HEK293 (cell line): ENCODE results near the gene CACNA2D1.

Experiments
- CTCF ChIA-PET: fragments of 350-600 bp; formaldehyde crosslinking; extraction: SDS; loops from one replicate; lab custom pipeline; 2021; ENCODE audit warnings: antibody characterized with exemption; lab: Yijun Ruan, JAX
- POLR2A ChIA-PET: fragments of 300-600 bp; formaldehyde crosslinking; extraction: SDS; loops from one replicate; lab custom pipeline; 2020; ENCODE audit warnings: antibody characterized with exemption, inconsistent platforms; lab: Yijun Ruan, JAX
- H3K27ac ChIP-seq: fragments of 200-500 bp; sonication (Bioruptor generic); 2 replicates; pipeline ENCODE4 v1.5.1; 2014; ENCODE audit warnings: low read depth, low read length, control low read depth, inconsistent platforms; ENCODE audit errors: extremely low read depth
- H3K36me3 ChIP-seq, 2 experiments: fragments of 200-500 bp in 1 of 2; sonication (Bioruptor generic) in 1 of 2; 1 replicate in 1 of 2; 2 replicates in 1 of 2; pipeline ENCODE4 v1.5.1; 2014 to 2017; ENCODE audit warnings: inconsistent platforms in 2 of 2, low read length in 2 of 2; ENCODE audit not compliant: control insufficient read depth in 2 of 2, insufficient read depth in 1 of 2
- H3K4me1 ChIP-seq: fragments of 200-500 bp; sonication (Bioruptor generic); 2 replicates; pipeline ENCODE4 v1.5.1; 2014; ENCODE audit warnings: mild to moderate bottlenecking, low read length, inconsistent platforms; ENCODE audit not compliant: control insufficient read depth, insufficient read depth
- H3K4me3 ChIP-seq: 2 replicates; pipeline ENCODE4 v1.5.1; 2011; ENCODE audit warnings: low read depth, mild to moderate bottlenecking, control low read depth, low read length, moderate library complexity
- H3K9me3 ChIP-seq: fragments of 200-500 bp; sonication (Bioruptor generic); 2 replicates; pipeline ENCODE4 v1.5.1; 2014; ENCODE audit warnings: low read depth, low read length, inconsistent platforms; ENCODE audit not compliant: control insufficient read depth, insufficient read depth
- BCL11B ChIP-seq: fragments of 450-650 bp; formaldehyde crosslinking; IDR thresholded peaks from 2 replicates; pipeline ENCODE4 v1.5.1; 2016; ENCODE audit warnings: low read depth, missing biosample characterization, missing genetic modification characterization
- CTCF ChIP-seq: fragments of 450-650 bp; formaldehyde crosslinking; IDR thresholded peaks from 2 replicates; pipeline ENCODE4 v1.5.1; 2016; ENCODE audit warnings: missing biosample characterization, missing genetic modification characterization
- EGR2 ChIP-seq: fragments of 450-650 bp; formaldehyde crosslinking; IDR thresholded peaks from 2 replicates; pipeline ENCODE4 v1.5.1; 2016; ENCODE audit warnings: low read depth, missing biosample characterization, missing genetic modification characterization
- ELK4 ChIP-seq: IDR thresholded peaks from 2 replicates; pipeline ENCODE4 v1.6.1; 2011; ENCODE audit warnings: mild to moderate bottlenecking, low read depth, low read length, borderline replicate concordance
- GLI4 ChIP-seq: fragments of 450-650 bp; formaldehyde crosslinking; IDR thresholded peaks from 2 replicates; pipeline ENCODE4 v1.5.1; 2016; ENCODE audit warnings: missing biosample characterization, missing genetic modification characterization
- HIC1 ChIP-seq: fragments of 450-650 bp; formaldehyde crosslinking; IDR thresholded peaks from 2 replicates; pipeline ENCODE4 v1.5.1; 2016; ENCODE audit warnings: missing biosample characterization, missing genetic modification characterization
- KLF16 ChIP-seq: fragments of 450-650 bp; formaldehyde crosslinking; IDR thresholded peaks from 2 replicates; pipeline ENCODE4 v1.5.1; 2017; ENCODE audit warnings: missing biosample characterization, missing genetic modification characterization
- KLF17 ChIP-seq: fragments of 450-650 bp; formaldehyde crosslinking; IDR thresholded peaks from 2 replicates; pipeline ENCODE4 v1.5.1; 2016; ENCODE audit warnings: missing biosample characterization, missing genetic modification characterization
- OSR2 ChIP-seq: fragments of 450-650 bp; formaldehyde crosslinking; IDR thresholded peaks from 2 replicates; pipeline ENCODE4 v1.5.1; 2016; ENCODE audit warnings: missing biosample characterization, missing genetic modification characterization
- ZNF214 ChIP-seq: fragments of 450-650 bp; formaldehyde crosslinking; IDR thresholded peaks from 2 replicates; pipeline ENCODE4 v1.5.1; 2017; ENCODE audit warnings: missing biosample characterization, mild to moderate bottlenecking, missing genetic modification characterization, borderline replicate concordance
- ZNF266 ChIP-seq: fragments of 450-650 bp; formaldehyde crosslinking; IDR thresholded peaks from 2 replicates; pipeline ENCODE4 v1.5.1; 2016; ENCODE audit warnings: missing biosample characterization, missing genetic modification characterization, low read depth
- ZNF280D ChIP-seq: fragments of 450-650 bp; formaldehyde crosslinking; IDR thresholded peaks from 2 replicates; pipeline ENCODE4 v1.5.1; 2016; ENCODE audit warnings: missing biosample characterization, missing genetic modification characterization
- ZNF623 ChIP-seq: fragments of 450-650 bp; formaldehyde crosslinking; IDR thresholded peaks from 2 replicates; pipeline ENCODE4 v1.5.1; 2016; ENCODE audit warnings: missing biosample characterization, missing genetic modification characterization
- ZNF654 ChIP-seq: fragments of 450-650 bp; formaldehyde crosslinking; IDR thresholded peaks from 2 replicates; pipeline ENCODE4 v1.5.1; 2016; ENCODE audit warnings: low read depth, missing biosample characterization, missing genetic modification characterization
- ZNF660 ChIP-seq: fragments of 450-650 bp; IDR thresholded peaks from 2 replicates; pipeline ENCODE4 v1.5.1; 2018; ENCODE audit warnings: missing biosample characterization, mild to moderate bottlenecking, missing genetic modification characterization
- ZNF670 ChIP-seq: fragments of 450-650 bp; formaldehyde crosslinking; IDR thresholded peaks from 2 replicates; pipeline ENCODE4 v1.5.1; 2016; ENCODE audit warnings: missing biosample characterization, missing genetic modification characterization, low read depth
- ZNF785 ChIP-seq: fragments of 450-650 bp; formaldehyde crosslinking; IDR thresholded peaks from 2 replicates; pipeline ENCODE4 v1.5.1; 2016; ENCODE audit warnings: missing biosample characterization, missing genetic modification characterization

CACNA2D1 gene

GRCh38 chr7:82018226-82018625, 425.4 kb downstream of the CACNA2D1 start:
- POLR2A ChIA-PET: no interaction called here
- Histone ChIP-seq H3K36me3 (no peaks in the 10 kb centered on the region), H3K27ac (no peak overlapping the region), H3K9me3 (no peaks in the 10 kb centered on the region), H3K4me1 (no peaks in the 10 kb centered on the region; the same call in 1 of the 2 replicates), H3K4me3 (no peak overlapping the region)
- CTCF ChIA-PET: interaction anchor here (0.8 to 5.8 kb wide), 6 partner anchors 10 to 711 kb away, joined by 3 to 67 read pairs (median 6); no protein-coding TSS in a partner anchor
- no peak for TF ChIP-seq HIC1 (tag by site-specific recombination)

GRCh38 chr7:82017334-82017943, 426.1 kb downstream of the CACNA2D1 start:
- H3K9me3 ChIP-seq: no peaks in the 10 kb centered on the region
- no peak overlapping the region for H3K4me3 ChIP-seq
- CTCF ChIA-PET: interaction anchor here (0.6 to 5.8 kb wide), 20 partner anchors 10 to 1440 kb away, joined by 3 to 67 read pairs (median 3); no protein-coding TSS in a partner anchor
- H3K36me3 ChIP-seq: no peaks in the 10 kb centered on the region; a peak in 1 of 3 replicates
- no peak for TF ChIP-seq ZNF623 (tag by site-specific recombination)
- no peak for TF ChIP-seq ZNF660 (tag by site-specific recombination)
- no peak for TF ChIP-seq ZNF266
- no peak for TF ChIP-seq GLI4
- peak; percentile 77 for TF ChIP-seq ZNF654 (tag by site-specific recombination)
- H3K27ac ChIP-seq: no peak overlapping the region
- no peaks in the 10 kb centered on the region; the same call in 1 of the 2 replicates for H3K4me1 ChIP-seq
- POLR2A ChIA-PET: no interaction called here

- H3K36me3 ChIP-seq: no peaks in the 10 kb centered on the region; a peak in 1 of 3 replicates
- TF ChIP-seq ZNF214 (no peak), ZNF670 (tag by site-specific recombination) (no peak), ZNF280D (tag by site-specific recombination) (no peak), KLF17 (tag by site-specific recombination) (no peak), ZNF785 (tag by site-specific recombination) (no peak), KLF16 (tag by site-specific recombination) (no peak), ELK4 (no peak), CTCF (tag by site-specific recombination) (no peak), OSR2 (tag by site-specific recombination) (no peak), EGR2 (tag by site-specific recombination) (no peak), BCL11B (no peak)
- ChIA-PET POLR2A (no interaction called here), CTCF (interaction anchor here (0.7 to 5.8 kb wide), 5 partner anchors 196 to 725 kb away, joined by 3 to 67 read pairs (median 8); no protein-coding TSS in a partner anchor)
- no peak overlapping the region for H3K27ac ChIP-seq
- H3K4me1 ChIP-seq: no peaks in the 10 kb centered on the region; the same call in 1 of the 2 replicates
- H3K9me3 ChIP-seq: no peaks in the 10 kb centered on the region
- no peak overlapping the region for H3K4me3 ChIP-seq
These were observed 427.8 kb downstream of the CACNA2D1 start for GRCh38 chr7:82015751-82016150.
